SK-N-SH treated with all-trans-retinoic acid at 6 μM for 48 hours (cell line): Measurements from ENCODE around the gene ZFP3.

Source experiments
- ARNTL ChIP-seq: fragments of 450-650 bp; formaldehyde crosslinking; IDR thresholded peaks from 2 replicates; pipeline ENCODE4 v1.5.0; 2020; ENCODE audit warnings: low read depth, mild to moderate bottlenecking, moderate library complexity, borderline replicate concordance
- CREB5 ChIP-seq: fragments of 250-450 bp; sonication (Bioruptor Pico); IDR thresholded peaks from 2 replicates; pipeline ENCODE4 v1.5.1; 2020; ENCODE audit warnings: low read depth, mild to moderate bottlenecking, moderate library complexity
- CSDC2 ChIP-seq: fragments of 250-450 bp; sonication (Bioruptor Pico); IDR thresholded peaks from 2 replicates; pipeline ENCODE4 v1.5.0; 2020; ENCODE audit warnings: mild to moderate bottlenecking, moderate library complexity
- ESRRG ChIP-seq: fragments of 250-450 bp; sonication (Bioruptor Pico); IDR thresholded peaks from 2 replicates; pipeline ENCODE4 v1.6.1; 2021; ENCODE audit warnings: mild to moderate bottlenecking
- OSR1 ChIP-seq: fragments of 250-450 bp; sonication (Bioruptor Pico); IDR thresholded peaks from 2 replicates; pipeline ENCODE4 v1.8.0; 2022; ENCODE audit warnings: moderate library complexity, mild to moderate bottlenecking, inconsistent platforms
- PATZ1 ChIP-seq: fragments of 250-450 bp; sonication (Bioruptor Pico); IDR thresholded peaks from 2 replicates; pipeline ENCODE4 v1.8.0; 2020; ENCODE audit warnings: mild to moderate bottlenecking, moderate library complexity, borderline replicate concordance
- RARB ChIP-seq: fragments of 250-450 bp; sonication (Bioruptor Pico); IDR thresholded peaks from 2 replicates; pipeline ENCODE4 v1.8.0; 2021; ENCODE audit warnings: mild to moderate bottlenecking, moderate library complexity
- TOX ChIP-seq: fragments of 250-450 bp; sonication (Bioruptor Pico); IDR thresholded peaks from 2 replicates; pipeline ENCODE4 v1.8.0; 2021; ENCODE audit warnings: mild to moderate bottlenecking, moderate library complexity, borderline replicate concordance
- ZC3H10 ChIP-seq: fragments of 250-450 bp; sonication (Bioruptor Pico); IDR thresholded peaks from 2 replicates; pipeline ENCODE4 v1.5.1; 2021; ENCODE audit warnings: mild to moderate bottlenecking, moderate library complexity
- ZFP30 ChIP-seq: fragments of 450-650 bp; formaldehyde crosslinking; IDR thresholded peaks from 2 replicates; pipeline ENCODE4 v1.5.0; 2022; ENCODE audit warnings: mild to moderate bottlenecking, moderate library complexity
- ZNF8 ChIP-seq: fragments of 450-650 bp; formaldehyde crosslinking; IDR thresholded peaks from 2 replicates; pipeline ENCODE4 v1.5.0; 2020; ENCODE audit warnings: mild to moderate bottlenecking, moderate library complexity

- TF ChIP-seq OSR1 (CRISPR knock-in tag) (no peak), CSDC2 (CRISPR knock-in tag) (no peak), ZFP30 (no peak), TOX (no peak), PATZ1 (CRISPR knock-in tag) (no peak), ESRRG (CRISPR knock-in tag) (no peak), CREB5 (CRISPR knock-in tag) (no peak), ARNTL (CRISPR knock-in tag) (no peak), ZNF8 (CRISPR knock-in tag) (no peak), RARB (CRISPR knock-in tag) (no peak), ZC3H10 (CRISPR knock-in tag) (no peak)
These were observed 10.0 kb upstream of the ZFP3 start for GRCh38 chr17:5068236-5068635.
